Right atrium auricular region (tissue), 2 donors: Measurements from ENCODE around the gene MGST2. TPM values are rescaled to one million over a fixed set of nuclear protein-coding genes. Genes with fewer than 3 reads are reported as not detected.
A peak's percentile ranks its signal among the peaks of the same experiment; 100 is the strongest.
"Not testable (repeated sequence)": the region's sequence is repeated elsewhere in the genome, so short reads cannot be mapped to it uniquely, and the experiment has no call there.

Source experiments
- DNase-seq: peaks from one replicate; pipeline ENCODE4 v3.0.0-alpha.2; 2019; ENCODE audit warnings: low spot score
- H3K27ac ChIP-seq, 2 donors: fragments of 200-600 bp; sonication (generic); 1 replicate in 1 of 2; 2 replicates in 1 of 2; pipeline ENCODE4 v1.5.1; 2016 to 2019
- H3K27me3 ChIP-seq, 2 donors: fragments of 200-600 bp; sonication (generic); one replicate each; pipeline versions ENCODE4 v1.5.1 to v1.6.0; 2017 to 2019
- H3K36me3 ChIP-seq: fragments of 200-600 bp; sonication (generic); one replicate; pipeline ENCODE4 v1.5.1; 2016
- H3K4me1 ChIP-seq, 2 donors: fragments of 200-600 bp; sonication (generic); one replicate each; pipeline versions ENCODE4 v1.5.1 to v1.6.0; 2017 to 2019
- H3K4me3 ChIP-seq, 2 donors: fragments of 200-600 bp; sonication (generic); 1 replicate in 1 of 2; 2 replicates in 1 of 2; pipeline ENCODE4 v1.5.1; 2017 to 2019; ENCODE audit warnings: mild to moderate bottlenecking in 1 of 2, moderate library complexity in 1 of 2
- H3K9me3 ChIP-seq, 2 donors: fragments of 200-600 bp; sonication (generic); one replicate each; pipeline ENCODE4 v1.5.1; 2019
- total RNA-seq, 2 donors: library from RNA; depleted of rRNA; stranded (reverse); fragments of >200 nt; gene quantifications; one replicate each; pipeline ENCODE4 v1.1.0, GENCODE V29; 2016
- TF ChIP-seq, protein P1 (sequence below), 2 donors: fragments of 200-600 bp; sonication (generic); IDR thresholded peaks; one replicate each; pipeline ENCODE4 v1.5.1; 2019; ENCODE audit warnings: antibody characterized with exemption in 2 of 2

MGST2 gene
- total RNA-seq, 2 donors from 2014 or later = 77.4 to 129 TPM

DNA sequence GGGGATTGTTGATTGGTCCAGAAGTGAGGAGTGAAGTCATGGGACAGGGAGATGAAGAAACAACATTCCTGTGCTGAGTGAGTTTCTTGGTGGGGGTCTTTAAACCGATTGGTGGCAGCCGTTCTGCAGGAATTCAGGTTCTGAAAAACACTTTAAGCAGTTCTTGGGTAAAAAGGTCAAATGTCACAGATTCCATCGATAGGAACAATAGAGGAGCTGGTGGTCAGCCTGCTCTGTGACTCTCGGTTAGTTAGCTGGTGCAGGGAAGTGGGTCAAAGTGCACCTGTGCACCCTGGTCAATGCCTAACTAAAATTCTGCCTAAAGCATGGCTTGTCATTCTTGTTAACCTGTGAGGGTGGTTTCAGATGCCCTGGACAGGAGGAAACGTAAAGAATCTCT is 34.6 kb upstream of the MGST2 start:
- Histone ChIP-seq H3K4me3 (no peak overlapping the region), H3K27ac (no peak overlapping the region), H3K36me3 (no peaks in the 10 kb centered on the region), H3K27me3 (no peaks in the 10 kb centered on the region), H3K9me3 (no peaks in the 10 kb centered on the region), H3K4me1 (no peaks in the 10 kb centered on the region)
- TF ChIP-seq, protein P1, sequence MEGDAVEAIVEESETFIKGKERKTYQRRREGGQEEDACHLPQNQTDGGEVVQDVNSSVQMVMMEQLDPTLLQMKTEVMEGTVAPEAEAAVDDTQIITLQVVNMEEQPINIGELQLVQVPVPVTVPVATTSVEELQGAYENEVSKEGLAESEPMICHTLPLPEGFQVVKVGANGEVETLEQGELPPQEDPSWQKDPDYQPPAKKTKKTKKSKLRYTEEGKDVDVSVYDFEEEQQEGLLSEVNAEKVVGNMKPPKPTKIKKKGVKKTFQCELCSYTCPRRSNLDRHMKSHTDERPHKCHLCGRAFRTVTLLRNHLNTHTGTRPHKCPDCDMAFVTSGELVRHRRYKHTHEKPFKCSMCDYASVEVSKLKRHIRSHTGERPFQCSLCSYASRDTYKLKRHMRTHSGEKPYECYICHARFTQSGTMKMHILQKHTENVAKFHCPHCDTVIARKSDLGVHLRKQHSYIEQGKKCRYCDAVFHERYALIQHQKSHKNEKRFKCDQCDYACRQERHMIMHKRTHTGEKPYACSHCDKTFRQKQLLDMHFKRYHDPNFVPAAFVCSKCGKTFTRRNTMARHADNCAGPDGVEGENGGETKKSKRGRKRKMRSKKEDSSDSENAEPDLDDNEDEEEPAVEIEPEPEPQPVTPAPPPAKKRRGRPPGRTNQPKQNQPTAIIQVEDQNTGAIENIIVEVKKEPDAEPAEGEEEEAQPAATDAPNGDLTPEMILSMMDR (IDR thresholded peaks at IDR 0.05) = no peak
- DNase-seq = no peak

DNA sequence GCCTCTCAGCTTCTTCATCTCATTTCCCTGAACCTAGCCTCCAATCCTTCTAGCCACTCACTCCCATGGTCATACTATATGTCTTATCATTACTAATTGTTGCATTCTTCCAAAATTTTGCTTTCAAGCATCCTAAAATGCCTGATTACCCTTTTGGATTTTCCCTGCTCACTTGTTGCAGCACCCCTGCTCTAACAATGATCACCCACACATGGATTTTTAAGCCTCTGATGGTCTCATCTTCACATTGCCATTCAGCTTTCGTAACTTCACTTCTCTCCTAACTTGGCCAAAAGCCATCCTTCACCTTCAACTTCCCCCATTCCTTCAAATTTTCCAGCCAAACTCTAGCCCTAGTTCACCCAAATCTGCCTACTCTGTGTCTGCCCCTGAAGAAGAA is 33.8 kb upstream of the MGST2 start:
- Histone ChIP-seq H3K9me3 (no peaks in the 10 kb centered on the region), H3K27ac (no peak overlapping the region), H3K4me3 (no peak overlapping the region), H3K4me1 (no peaks in the 10 kb centered on the region), H3K36me3 (no peaks in the 10 kb centered on the region), H3K27me3 (no peaks in the 10 kb centered on the region)
- TF ChIP-seq, protein P1 (IDR thresholded peaks at IDR 0.05) = no peak
- no peak for DNase-seq

DNA sequence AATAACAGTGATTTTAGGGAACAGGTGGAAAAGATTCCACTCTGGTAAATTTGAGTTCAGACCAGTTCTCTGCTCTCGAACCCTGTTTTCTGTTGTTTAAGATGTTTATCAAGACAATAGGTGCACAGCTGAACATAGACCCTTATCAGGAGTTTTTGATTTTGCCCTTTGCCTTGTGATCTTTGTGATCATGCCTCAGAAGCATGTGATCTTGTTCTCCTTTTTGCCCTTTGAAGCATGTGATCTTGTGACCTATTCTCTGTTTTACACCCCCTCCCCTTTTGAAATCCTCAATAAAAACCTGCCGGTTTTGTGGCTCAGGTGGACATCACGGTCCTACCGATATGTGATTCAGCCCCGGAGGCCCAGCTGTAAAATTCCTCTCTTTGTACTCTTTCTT is 32.9 kb upstream of the MGST2 start:
- not testable (repeated sequence) for H3K36me3 ChIP-seq, H3K27me3 ChIP-seq, H3K4me1 ChIP-seq, DNase-seq, H3K4me3 ChIP-seq, H3K9me3 ChIP-seq
- H3K27ac ChIP-seq = peak overlapping the region in 1 of 2 donors; percentile 40

DNA sequence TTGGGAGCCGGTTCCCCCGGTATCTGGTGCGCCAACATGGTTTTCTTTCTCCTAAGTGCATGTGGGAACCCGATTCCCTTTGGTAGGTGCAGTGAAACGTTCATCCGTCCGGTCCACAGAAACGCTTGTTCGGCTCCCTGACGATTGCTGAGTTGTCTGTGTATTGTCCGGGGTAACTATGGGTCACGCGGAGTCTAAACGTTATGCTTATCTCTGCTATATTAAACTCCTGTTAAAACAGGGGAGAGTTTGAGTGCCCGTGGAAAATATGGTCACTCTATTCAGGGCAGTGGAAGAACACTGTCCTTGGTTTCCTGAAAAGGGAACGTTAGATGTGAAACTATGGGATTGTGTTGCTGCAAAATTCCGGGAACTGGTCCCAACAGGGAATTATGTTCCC is 32.4 kb upstream of the MGST2 start:
- Histone ChIP-seq H3K27ac (peak overlapping the region in 1 of 2 donors; percentile 40), H3K4me1 (no peaks in the 10 kb centered on the region), H3K36me3 (no peaks in the 10 kb centered on the region), H3K9me3 (peaks cover 2 to 7% of the 10 kb centered on the region in 2 donors), H3K4me3 (peak overlapping the region in 1 of 2 donors; percentile 40), H3K27me3 (no peaks in the 10 kb centered on the region)
- no peak for DNase-seq
- TF ChIP-seq, protein P1 (IDR thresholded peaks at IDR 0.05) = no peak

DNA sequence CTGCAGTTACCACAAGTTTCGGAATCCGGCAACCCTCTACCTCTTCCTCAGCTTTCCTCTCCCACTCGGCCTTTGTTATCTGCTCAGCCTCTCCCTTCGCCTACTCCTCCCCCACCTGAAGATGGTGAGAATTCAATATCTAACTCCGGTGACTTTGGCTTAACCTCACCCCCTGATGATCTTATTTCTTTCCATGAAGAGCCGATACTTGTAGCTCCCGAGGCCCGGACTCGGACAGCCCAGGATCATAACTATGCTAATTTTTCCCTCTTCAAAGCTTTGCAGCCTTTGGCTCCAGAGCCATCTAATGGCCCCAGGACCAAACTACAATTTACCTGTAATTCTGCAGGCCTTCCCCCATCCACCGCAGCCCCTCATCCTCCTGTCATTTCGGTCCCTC is 32.0 kb upstream of the MGST2 start:
- H3K36me3 ChIP-seq = no peaks in the 10 kb centered on the region
- H3K27me3 ChIP-seq = no peaks in the 10 kb centered on the region
- peaks cover 5 to 11% of the 10 kb centered on the region in 2 donors for H3K9me3 ChIP-seq
- no peak for DNase-seq
- peak overlapping the region in 1 of 2 donors; percentile 40 for H3K4me3 ChIP-seq
- no peak overlapping the region for H3K27ac ChIP-seq
- TF ChIP-seq, protein P1 (IDR thresholded peaks at IDR 0.05) = peak; percentile 16 to 74
- H3K4me1 ChIP-seq = no peaks in the 10 kb centered on the region

DNA sequence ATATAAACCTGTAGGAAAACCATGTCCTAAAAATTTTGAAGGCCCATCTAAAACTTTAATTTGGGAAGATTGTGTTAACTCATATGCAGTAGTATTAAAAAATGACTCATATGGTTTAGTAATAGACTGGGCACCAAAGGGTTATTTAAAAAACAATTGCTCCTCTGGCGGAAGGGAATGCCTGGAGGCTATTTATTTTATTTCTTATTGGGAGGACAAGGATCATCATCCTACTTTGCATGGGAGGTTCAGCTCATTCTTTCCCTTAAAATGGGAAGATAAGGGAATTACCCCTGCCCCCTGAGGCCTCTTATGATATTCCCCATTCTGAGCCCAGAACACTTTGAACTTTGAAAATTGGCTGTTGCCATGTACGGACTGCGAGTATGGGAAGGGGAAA is 29.7 kb upstream of the MGST2 start:
- Histone ChIP-seq H3K9me3 (peaks cover 5 to 17% of the 10 kb centered on the region in 2 donors), H3K36me3 (no peaks in the 10 kb centered on the region), H3K4me3 (no peak overlapping the region), H3K4me1 (no peaks in the 10 kb centered on the region), H3K27me3 (no peaks in the 10 kb centered on the region), H3K27ac (no peak overlapping the region)
- no peak for DNase-seq
- TF ChIP-seq, protein P1 (IDR thresholded peaks at IDR 0.05) = no peak

DNA sequence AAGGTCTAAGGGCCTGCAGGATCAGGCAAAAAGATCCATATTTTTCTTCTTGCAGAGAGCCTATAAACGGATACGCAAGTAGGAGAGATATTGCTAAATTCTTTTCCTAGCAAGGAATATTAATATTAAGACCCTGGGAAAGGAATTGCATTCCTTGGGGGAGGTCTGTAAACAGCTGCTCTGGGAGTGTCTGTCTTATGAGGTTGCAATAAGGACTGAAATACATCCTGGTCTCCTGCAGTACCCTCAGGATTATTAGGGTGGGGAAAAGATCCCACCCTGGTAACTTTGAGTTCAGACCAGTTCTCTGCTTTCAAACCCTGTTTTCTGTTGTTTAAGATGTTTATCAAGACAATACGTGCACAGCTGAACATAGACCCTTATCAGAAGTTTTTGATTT is 27.3 kb upstream of the MGST2 start:
- H3K4me1 ChIP-seq, H3K4me3 ChIP-seq, H3K27ac ChIP-seq, DNase-seq, H3K36me3 ChIP-seq, H3K27me3 ChIP-seq: not testable (repeated sequence)
- H3K9me3 ChIP-seq = peaks cover 5 to 17% of the 10 kb centered on the region in 2 donors
